ENCODE results near the gene PRICKLE4. TPM values are rescaled to one million over a fixed set of nuclear protein-coding genes. Genes with fewer than 3 reads are reported as not detected.
"Not testable (repeated sequence)": the region's sequence is repeated elsewhere in the genome, so short reads cannot be mapped to it uniquely, and the experiment has no call there.

Gene PRICKLE4
- total RNA-seq, 4 donors from 2014 or later: 2.1 to 5.8 (median 4.1) TPM

DNA sequence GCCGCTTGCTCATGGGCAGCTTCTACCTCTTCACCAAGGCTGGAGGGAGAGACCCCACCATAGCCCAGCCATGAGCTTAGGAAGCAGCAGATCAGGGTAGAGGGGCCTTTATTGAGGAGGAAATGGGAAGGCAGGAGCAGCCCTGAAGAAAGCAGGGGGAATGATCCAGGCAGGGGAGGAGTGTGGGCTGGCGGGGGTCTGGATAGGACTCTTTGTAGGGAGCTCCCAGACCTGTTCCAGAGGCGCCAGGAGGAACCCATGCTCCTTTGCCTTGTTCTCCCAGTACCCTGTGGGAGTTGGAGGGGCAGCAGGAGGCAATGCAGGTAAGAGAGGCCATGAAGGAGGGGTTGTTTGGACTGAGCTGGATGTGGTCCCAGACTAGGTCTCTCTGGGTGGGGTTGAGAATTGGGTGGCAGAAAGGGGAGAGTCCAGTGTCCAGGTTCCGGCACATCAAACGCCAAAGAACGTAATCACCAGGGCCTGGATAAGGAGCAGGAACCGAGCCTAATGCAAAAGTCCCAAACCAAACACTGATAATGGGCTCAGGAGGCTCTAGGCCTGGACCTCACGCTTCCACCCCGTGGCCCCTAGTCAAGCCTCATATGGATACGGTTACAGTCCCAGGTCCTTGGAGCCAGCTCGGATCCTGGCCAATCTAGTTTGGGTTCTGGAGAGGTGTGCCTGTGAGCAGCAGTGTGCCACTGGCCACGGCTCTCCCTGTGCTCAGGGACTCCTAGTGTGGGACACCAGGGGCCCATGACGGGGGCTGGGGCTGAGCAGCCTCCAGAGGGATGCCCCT, 21.3 kb upstream of the PRICKLE4 start:
- no peak for DNase-seq (ENCODE audit: extremely low spot score)
- intact Hi-C loops (cut with DNase I): no loop called here
- WGBS: 82% methylated on average over 12 of the region's 13 CpGs

DNA sequence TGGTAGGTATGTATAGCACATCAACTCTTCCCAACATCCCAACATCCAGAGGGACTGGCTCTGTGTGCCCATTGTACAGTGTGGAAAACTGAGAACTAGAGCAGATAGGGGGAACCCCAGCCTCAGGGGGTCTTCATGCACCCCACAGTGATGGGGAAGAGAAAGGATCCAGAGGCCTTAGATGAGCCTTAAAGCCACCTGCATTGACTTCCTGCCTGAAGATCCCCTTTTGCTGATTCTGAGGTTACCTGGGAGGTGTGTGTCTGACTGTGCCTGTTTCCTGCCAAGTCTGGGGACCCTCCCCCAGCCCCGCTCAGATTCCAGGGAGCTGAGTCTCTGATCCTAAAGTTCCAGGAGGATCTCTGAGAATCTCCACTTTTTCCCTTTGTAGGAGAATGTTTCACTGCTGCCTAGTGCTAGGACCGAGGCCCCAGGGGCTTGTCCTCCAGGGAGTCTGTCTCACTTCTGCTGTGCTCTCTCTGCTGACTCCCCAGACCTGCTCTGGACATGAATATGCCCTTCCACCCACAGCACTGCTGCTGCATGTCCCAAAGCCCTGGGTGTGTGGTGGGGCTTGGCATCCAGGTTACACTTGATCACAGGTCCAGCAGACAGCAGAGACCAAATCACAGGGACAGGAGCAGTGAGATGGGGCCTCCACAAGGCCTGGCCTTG, 20.5 kb upstream of the PRICKLE4 start:
- Histone ChIP-seq H3K9me3 (no peaks in the 10 kb centered on the region), H3K27me3 (no peaks in the 10 kb centered on the region), H3K36me3 (no peaks in the 10 kb centered on the region), H3K4me3 (no peak overlapping the region), H3K27ac (replicated peaks in 1 of 4) (no peak overlapping the region), H3K4me1 (no peaks in the 10 kb centered on the region)
- 95% methylated on average over 2 of the region's 2 CpGs for WGBS
- intact Hi-C loops (cut with DNase I): no loop called here
- TF ChIP-seq POLR2AphosphoS5 (IDR thresholded peaks at IDR 0.05) (no peak), EP300 (IDR thresholded peaks at IDR 0.05) (no peak), POLR2A (IDR thresholded peaks at IDR 0.05; ENCODE audit: low read depth) (no peak)
- TF ChIP-seq, protein P1, sequence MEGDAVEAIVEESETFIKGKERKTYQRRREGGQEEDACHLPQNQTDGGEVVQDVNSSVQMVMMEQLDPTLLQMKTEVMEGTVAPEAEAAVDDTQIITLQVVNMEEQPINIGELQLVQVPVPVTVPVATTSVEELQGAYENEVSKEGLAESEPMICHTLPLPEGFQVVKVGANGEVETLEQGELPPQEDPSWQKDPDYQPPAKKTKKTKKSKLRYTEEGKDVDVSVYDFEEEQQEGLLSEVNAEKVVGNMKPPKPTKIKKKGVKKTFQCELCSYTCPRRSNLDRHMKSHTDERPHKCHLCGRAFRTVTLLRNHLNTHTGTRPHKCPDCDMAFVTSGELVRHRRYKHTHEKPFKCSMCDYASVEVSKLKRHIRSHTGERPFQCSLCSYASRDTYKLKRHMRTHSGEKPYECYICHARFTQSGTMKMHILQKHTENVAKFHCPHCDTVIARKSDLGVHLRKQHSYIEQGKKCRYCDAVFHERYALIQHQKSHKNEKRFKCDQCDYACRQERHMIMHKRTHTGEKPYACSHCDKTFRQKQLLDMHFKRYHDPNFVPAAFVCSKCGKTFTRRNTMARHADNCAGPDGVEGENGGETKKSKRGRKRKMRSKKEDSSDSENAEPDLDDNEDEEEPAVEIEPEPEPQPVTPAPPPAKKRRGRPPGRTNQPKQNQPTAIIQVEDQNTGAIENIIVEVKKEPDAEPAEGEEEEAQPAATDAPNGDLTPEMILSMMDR (IDR thresholded peaks at IDR 0.05): no peak
- no peak for DNase-seq (ENCODE audit: extremely low spot score)

More for the DNA sequence above, 21.3 kb upstream of the PRICKLE4 start:
- Histone ChIP-seq H3K27me3 (no peaks in the 10 kb centered on the region), H3K4me1 (no peaks in the 10 kb centered on the region), H3K27ac (replicated peaks in 1 of 4) (no peak overlapping the region), H3K4me3 (no peak overlapping the region), H3K36me3 (no peaks in the 10 kb centered on the region), H3K9me3 (no peaks in the 10 kb centered on the region)
- TF ChIP-seq POLR2AphosphoS5 (IDR thresholded peaks at IDR 0.05) (no peak), POLR2A (IDR thresholded peaks at IDR 0.05; ENCODE audit: low read depth) (no peak)

DNA sequence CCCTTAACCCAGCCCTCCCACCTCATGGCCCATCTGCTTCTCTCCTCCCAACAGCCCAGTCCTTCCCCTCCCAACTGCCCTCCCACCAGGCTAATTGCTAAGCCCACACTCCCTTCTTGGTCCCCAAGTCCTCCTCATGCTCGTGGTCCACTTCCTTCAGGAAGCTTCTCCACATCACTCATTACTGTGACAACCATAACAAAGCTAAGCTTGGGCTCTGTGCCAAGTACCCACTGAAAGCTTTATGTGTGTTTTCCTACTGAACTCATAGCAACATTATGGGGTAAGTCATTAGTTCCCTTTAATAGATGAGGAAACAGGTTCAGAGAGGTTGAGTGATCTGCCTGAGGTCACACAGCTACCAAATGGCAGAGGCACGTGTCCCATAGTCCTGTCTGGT, 17.1 kb upstream of the PRICKLE4 start:
- TF ChIP-seq EP300 (IDR thresholded peaks at IDR 0.05) (no peak), POLR2AphosphoS5 (IDR thresholded peaks at IDR 0.05) (no peak), POLR2A (IDR thresholded peaks at IDR 0.05; ENCODE audit: low read depth) (no peak)
- TF ChIP-seq, protein P1 (IDR thresholded peaks at IDR 0.05): no peak
- no peaks in the 10 kb centered on the region for H3K36me3 ChIP-seq
- H3K27me3 ChIP-seq: no peaks in the 10 kb centered on the region
- no peak overlapping the region for H3K27ac ChIP-seq (replicated peaks in 1 of 4)
- no peak overlapping the region for H3K4me3 ChIP-seq
- H3K9me3 ChIP-seq: no peaks in the 10 kb centered on the region
- no peak for DNase-seq (ENCODE audit: extremely low spot score)
- WGBS: 28% methylated on average over 2 of the region's 2 CpGs
- peaks cover 12 to 17% (median 15%) of the 10 kb centered on the region in 4 donors for H3K4me1 ChIP-seq
- intact Hi-C loops (cut with DNase I): no loop called here

DNA sequence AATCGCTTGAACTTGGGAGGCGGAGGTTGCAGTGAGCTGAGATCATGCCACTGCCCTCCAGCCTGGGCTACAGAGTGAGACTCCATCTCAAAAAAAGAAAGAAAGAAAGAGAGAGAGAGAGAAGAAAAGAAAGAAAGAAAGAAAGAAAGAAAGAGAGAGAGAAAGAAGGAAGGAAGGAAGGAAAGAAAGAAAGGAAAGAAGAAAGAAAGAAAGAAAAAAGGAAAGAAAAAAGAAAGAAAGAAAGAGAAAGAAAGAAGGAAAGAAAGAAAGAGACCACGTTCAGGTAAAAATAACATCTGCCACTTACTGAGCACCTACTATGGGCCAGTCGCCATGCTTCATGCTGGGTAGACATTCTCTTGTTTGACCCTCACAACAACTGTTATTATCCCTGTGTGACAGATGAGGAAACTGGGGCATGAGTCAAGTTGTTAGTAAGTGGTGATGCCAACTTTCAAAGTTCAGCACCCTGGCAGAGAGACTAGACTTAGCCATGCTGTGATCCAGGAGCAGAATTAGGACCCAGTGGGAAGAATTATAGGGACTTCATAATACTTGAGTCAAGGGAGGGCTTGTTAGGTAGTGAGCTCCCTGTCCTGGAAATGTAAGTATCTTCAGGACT, 14.4 kb upstream of the PRICKLE4 start:
- H3K4me3 ChIP-seq; H3K9me3 ChIP-seq; intact Hi-C loops (cut with DNase I); DNase-seq (ENCODE audit: extremely low spot score); H3K27me3 ChIP-seq: not testable (repeated sequence)
- 94% methylated on average over 4 of the region's 4 CpGs for WGBS
- Histone ChIP-seq H3K4me1 (peaks cover 12 to 17% (median 15%) of the 10 kb centered on the region in 4 donors), H3K36me3 (peaks cover 9 to 21% (median 16%) of the 10 kb centered on the region in 4 donors), H3K27ac (replicated peaks in 1 of 4) (peak overlapping the region in 1 of 4 donors; percentile 64)

DNA sequence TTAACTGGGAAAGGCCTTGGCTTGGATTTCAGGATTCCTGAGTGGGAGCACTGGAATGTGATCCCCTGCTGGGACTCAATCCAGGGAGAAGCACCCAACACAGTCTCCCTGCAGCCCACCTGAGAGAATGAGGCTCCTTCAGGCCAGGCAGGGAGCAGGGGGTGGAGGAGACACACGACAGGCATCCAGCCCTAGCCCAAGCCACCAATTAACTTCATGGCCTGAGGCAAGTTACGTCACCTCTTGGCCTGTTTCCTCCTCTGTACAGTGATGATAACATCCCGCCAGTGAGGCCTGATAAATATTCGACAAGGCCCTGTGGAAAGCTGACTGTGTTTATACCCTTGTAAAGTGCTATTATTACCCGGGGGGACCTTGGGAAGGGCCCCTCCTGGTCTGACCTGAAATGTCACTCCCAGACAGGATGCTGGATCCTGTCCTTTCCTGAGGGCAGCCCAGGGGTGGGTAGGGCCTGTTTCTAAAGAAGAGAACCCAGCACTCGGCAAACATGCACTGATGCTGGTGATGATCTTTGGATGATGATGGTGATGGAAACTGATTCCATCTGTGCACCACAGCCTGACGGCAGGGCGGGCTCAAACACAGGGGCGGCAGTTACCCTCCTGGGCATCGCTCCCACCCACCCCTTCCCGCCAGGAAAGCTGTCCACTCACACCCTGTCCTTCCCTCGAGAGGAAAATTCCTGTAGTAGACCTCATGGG, 13.3 kb upstream of the PRICKLE4 start:
- H3K9me3 ChIP-seq: no peaks in the 10 kb centered on the region
- H3K27ac ChIP-seq (replicated peaks in 1 of 4): peak overlapping the region; percentile 22 to 64 (median 43)
- H3K4me3 ChIP-seq: no peak overlapping the region
- 47% methylated on average over 8 of the region's 12 CpGs for WGBS
- TF ChIP-seq, protein P1 (IDR thresholded peaks at IDR 0.05): no peak
- TF ChIP-seq POLR2AphosphoS5 (IDR thresholded peaks at IDR 0.05) (no peak), EP300 (IDR thresholded peaks at IDR 0.05) (no peak), POLR2A (IDR thresholded peaks at IDR 0.05; ENCODE audit: low read depth) (no peak)
- peaks cover 12 to 17% (median 15%) of the 10 kb centered on the region in 4 donors for H3K4me1 ChIP-seq
- H3K27me3 ChIP-seq: no peaks in the 10 kb centered on the region
- DNase-seq (ENCODE audit: extremely low spot score): no peak
- peaks cover 20 to 32% (median 27%) of the 10 kb centered on the region in 4 donors for H3K36me3 ChIP-seq
- intact Hi-C loops (cut with DNase I): no loop called here
